ENCODE measurements around the gene CDC73.
"Not testable (repeated sequence)": the region's sequence is repeated elsewhere in the genome, so short reads cannot be mapped to it uniquely, and the experiment has no call there.

Gene CDC73

GRCh38 chr1:193237381-193237978 is 115.6 kb downstream of the CDC73 start:
- DNase-seq: no peak

- no peak for DNase-seq
Observed at GRCh38 chr1:193240609-193241008, 118.8 kb downstream of the CDC73 start.

GRCh38 chr1:193241132-193241827 is 119.4 kb downstream of the CDC73 start:
- no peak for DNase-seq

DNA sequence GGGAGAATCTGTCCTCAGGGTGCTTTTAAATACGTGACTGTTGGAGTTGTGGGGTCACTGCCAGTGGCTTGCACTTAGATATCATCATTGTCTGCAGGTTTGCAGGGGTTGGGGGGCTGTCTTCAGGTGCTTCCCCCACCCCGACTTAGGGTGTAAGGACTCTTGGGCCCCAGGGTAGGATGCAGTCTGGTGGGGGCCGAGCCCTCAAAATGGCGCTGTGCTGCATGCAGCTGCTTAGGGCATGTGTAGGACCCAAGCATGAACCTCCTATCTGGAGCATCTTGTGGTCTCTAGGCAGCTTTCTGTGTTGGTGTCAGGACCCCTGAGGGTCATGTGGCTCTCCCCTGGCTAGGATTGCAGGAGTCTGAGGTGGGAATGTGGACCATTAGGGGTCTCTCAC is 120.2 kb downstream of the CDC73 start:
- no peak for DNase-seq

DNA sequence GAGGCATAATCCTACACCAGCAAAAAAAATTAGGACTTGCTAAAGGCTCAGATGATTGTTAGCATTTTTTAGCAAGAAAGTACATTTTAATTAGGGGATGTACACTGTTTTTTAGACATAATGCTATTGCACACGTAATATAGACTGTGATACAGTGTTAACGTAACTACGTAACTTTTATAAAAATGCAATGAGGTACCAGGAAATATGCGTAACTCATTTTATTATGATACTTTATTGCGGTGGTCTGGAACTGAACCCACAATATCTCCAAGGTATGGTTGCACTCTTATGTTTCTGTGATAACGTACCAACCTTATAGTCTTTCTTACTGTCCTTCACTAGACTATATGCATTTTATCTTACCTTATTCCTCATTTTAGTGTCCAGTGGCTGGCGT is 127.4 kb downstream of the CDC73 start:
- no peak for DNase-seq

- no peak for DNase-seq
Observed at GRCh38 chr1:193251950-193252349, 130.1 kb downstream of the CDC73 start.

DNA sequence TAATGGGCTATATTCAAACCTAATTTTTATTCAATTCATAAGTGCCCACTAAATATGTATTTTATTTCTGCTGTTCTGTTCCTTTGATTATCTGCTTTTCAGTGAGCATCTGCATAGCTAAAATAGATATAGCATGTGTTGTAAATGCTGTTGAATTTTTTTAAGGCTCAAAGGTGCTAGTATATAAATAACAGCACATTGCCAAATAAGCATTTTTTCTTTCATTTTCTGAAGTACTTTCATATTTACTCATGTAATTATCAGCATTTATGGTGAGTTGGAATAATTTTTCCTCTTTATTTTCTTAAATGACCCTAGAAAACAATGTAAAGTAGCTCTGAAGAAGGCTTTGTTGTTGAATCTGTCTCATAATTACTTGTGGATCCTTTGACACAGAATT is 134.2 kb downstream of the CDC73 start:
- DNase-seq: no peak

DNA sequence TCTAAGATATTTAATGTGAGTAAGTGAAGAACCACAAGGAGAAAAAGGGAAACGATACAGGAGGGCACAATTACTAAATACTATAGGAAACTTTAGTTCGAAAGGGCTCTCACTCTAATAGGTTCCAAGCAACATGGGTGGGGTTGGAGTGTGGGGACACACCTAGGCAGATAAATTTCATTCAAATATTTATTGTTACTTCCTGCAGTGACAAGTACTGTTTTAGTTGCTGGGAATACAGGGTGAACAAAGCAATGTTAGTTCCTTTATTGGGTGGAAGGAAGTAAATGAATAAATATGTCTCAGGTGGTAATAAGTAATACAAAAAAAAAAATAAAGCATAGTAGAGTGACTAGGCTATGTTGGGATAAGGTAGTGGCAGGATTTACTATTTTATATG is 137.8 kb downstream of the CDC73 start:
- DNase-seq: no peak

- no peak for DNase-seq
Observed at GRCh38 chr1:193260056-193260745, 138.4 kb downstream of the CDC73 start.

DNA sequence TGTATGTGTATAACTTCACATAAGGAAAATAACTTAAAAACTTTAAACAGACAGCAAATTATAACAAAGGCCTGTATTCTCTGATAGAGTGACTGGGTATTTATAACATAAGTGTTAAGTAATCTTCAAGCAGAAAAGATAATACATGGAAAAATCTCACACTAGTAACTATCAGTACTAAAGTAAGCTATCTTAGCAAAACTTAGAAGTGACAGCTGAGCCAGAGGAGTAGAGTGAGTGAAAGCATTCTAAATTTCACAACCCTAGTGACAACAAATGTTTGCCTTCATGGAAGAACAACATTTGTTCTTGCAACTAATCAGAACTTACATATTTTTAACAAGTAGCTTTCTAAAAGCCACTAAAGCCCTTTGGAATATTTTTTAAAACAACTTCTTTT is 139.1 kb downstream of the CDC73 start:
- DNase-seq: no peak

DNA sequence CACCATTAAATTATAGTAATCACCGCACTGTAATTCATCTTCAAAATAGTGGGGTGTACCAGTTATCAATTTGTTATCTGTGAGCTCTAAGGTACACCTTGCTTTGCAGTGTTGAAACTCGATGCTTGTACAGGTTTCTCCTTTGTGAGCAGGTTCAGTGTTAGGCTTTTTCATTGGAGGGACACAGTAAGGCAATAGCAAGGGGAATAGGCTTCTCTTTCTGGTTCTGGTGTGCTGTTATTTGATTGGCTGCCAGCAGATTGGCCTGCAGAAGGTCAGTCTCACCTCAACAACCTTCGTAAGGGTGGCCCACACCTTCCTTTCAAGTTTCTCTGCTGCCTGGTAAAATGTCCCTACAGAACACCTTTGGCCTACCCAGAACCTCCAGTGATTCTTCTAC is 140.8 kb downstream of the CDC73 start:
- DNase-seq: no peak

- no peak for DNase-seq
Observed at GRCh38 chr1:193264313-193265065, 142.7 kb downstream of the CDC73 start.

DNA sequence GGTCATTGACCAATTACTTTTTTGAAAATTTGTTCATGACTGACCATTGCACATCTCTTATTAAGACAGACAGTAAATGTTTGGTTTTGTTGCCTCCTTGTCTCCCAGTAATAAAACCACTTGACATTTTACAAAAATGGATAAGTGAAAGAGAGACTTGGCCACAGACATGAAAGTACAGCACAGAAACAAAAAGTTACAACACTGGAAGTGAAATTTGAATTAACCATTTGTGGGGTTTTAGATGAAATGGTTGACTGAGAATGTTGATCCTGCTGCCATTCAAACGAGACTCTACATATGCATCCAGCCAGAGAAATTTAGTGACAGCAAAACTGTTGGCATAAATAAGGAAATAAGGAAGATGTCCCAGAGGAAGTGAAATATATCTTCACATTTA is 143.9 kb downstream of the CDC73 start:
- no peak for DNase-seq

- not testable (repeated sequence) for DNase-seq
Observed at GRCh38 chr1:193266794-193267193, 145.0 kb downstream of the CDC73 start.

- DNase-seq: no peak
Observed at GRCh38 chr1:193270996-193271395, 149.2 kb downstream of the CDC73 start.

DNA sequence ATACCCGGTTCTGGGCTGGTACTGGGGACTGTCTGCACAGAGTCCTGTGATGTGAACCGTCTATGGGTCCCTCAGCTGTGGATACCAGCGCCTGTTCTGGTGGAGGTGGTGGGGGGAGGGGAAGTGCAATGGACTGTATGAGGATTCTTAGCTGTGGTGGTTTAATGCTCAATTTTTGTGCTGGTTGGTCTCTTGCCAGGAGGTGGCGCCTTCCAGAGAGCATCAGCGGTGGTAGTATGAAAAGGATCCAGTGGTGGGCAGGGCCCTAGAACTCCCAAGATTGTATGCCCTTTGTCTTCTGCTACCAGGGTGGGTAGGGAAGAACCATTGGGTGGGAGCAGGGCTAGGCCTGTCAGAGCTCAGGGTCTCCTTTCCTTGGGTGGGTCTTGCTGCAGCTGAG is 153.9 kb downstream of the CDC73 start:
- no peak for DNase-seq

GRCh38 chr1:193278968-193279367 is 157.1 kb downstream of the CDC73 start:
- no peak for DNase-seq

DNA sequence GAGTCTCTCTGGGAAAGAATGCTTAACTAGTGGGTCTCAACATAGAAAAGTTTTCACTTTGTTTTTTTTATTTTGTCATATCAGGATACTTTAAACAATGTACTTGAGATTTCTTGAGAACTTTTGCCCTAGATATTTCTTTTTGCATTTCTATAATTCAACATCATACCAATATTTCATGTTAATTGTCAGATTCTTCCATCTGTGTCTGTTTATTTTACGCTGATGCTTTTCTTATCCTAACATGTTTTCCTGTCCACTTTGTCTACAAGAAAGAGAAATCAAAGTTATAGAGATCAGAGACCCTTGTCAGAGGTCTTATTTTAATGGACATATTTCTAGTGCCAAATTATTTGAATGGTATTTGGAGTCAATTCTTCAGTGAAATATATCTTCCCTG is 160.1 kb downstream of the CDC73 start:
- DNase-seq: no peak

DNA sequence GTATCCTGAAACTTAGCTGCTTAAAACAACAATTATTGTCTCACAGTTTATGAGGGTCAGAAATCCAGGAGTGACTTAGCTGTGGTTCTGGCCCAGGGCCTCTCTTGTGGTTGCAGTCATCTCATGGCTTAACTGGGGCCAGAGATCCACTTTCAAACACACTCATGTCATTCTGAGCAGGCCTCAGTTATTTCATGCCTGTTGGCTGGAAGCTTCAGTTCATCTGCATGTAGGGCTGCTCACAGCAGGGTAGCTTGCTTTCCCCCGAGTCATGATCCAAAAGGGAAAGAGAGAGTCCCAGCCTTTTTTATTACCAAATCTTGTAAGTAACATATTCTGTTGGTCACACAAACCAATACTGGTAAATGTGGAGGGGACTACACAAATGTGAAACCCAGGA is 161.2 kb downstream of the CDC73 start:
- no peak for DNase-seq

DNA sequence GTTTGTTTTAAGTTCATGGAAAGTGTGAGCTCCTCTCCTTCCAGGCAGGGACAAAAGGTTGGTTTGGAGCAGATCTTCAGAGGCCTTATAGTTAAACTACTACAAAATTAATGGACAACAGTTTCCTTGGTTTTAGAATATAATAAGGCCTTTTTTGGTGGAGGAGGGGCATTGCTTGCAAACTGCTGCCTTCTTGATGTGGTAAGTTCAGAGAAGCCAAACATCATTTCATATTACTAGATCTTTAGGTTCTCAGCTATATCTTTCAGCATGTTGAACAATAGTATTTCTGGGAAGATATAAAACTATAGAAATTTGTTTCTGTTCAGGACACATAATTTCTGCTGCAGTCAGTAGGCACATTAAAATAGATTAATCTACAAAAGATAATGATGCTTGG is 162.4 kb downstream of the CDC73 start:
- DNase-seq: no peak

GRCh38 chr1:193285641-193286040 is 163.8 kb downstream of the CDC73 start:
- DNase-seq: no peak

DNA sequence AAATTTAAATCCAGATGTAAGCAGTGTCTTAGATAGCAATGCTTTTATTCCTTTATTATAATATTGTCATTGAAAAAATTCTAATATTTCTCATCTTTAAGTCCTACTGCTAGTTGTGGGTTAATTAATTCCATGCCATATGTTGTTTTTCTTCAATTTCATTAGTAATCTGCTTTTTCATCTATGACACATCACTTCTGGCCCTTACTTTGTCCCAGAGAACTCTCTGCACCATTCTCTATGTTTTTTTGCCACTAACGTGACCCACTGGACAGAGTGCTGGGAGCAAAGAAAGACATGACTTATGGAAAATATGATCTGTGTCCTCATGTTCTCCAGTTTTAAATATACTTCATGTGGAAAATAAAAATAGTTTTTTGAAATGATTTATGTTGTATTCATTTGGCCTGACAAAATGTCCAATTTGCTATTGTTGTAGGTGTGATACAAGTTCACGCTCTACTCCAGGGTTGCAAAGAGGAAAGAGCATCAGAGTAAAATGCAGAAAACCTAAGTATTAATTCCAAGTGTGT is 166.8 kb downstream of the CDC73 start:
- not testable (repeated sequence) for DNase-seq

DNA sequence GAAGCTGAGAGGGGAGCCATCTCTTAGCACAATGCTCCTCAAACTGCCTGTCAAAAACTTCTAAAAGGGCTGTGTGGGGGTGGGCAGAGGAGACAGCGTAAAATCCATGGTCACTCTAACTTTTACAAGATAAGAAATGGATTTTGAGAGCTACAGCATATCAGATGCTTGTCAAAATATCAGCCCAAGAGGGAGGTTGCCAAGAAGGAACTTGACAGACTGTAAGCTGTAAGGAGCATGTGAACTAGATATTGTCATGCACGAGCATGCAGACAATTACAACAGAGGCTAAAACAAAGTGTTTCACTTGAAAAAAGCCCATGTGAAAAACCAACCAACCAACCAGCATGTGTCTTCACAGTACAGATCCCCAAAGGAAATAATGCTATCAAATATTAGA is 171.9 kb downstream of the CDC73 start:
- no peak for DNase-seq

All from activated CD4-positive, CD25-positive, alpha-beta regulatory T cell treated with anti-CD3 and anti-CD28 coated beads, Interleukin-2, amount 50 U/mL, for 72 hours (primary cell).